Panc1 (cell line): ENCODE data around the gene SLC16A5. TPM values are rescaled to one million over a fixed set of nuclear protein-coding genes. Genes with fewer than 3 reads are reported as not detected.
A peak's percentile ranks its signal among the peaks of the same experiment; 100 is the strongest.

Experiments
- ATAC-seq: fragments of 200-7000 bp; cut with Tn5 transposase; 2 replicates; pipeline ENCODE4 v1.9.1; 2020; ENCODE audit warnings: mild to moderate bottlenecking, moderate library complexity
- BruUV-seq: library from RNA; stranded (reverse); fragments of 400-500 nt; replicated peaks from 2 replicates; lab custom pipeline; 2021; lab: Mats Ljungman, UMichigan
- CTCF ChIA-PET: fragments of 300-600 bp; sonication (Branson Sonifier 250); formaldehyde crosslinking; loops from one replicate; lab custom pipeline; 2022; ENCODE audit warnings: antibody characterized with exemption; lab: Charles Lee
- POLR2A ChIA-PET: fragments of 300-600 bp; sonication (Branson Sonifier 250); formaldehyde crosslinking; loops from one replicate; lab custom pipeline; 2022; ENCODE audit warnings: antibody characterized with exemption; lab: Charles Lee
- DNase-seq: peaks from one replicate; pipeline ENCODE4 v3.0.0-alpha.2; 2010; ENCODE audit warnings: low read depth, low spot score
- H3K27ac ChIP-seq: 2 replicates; pipeline ENCODE4 v1.5.1; 2011; ENCODE audit warnings: mild to moderate bottlenecking, low read length, inconsistent platforms
- H3K27me3 ChIP-seq: fragments of 200-500 bp; sonication (Bioruptor generic); 2 replicates; pipeline ENCODE4 v1.6.0; 2014; ENCODE audit warnings: low read length, inconsistent platforms; ENCODE audit not compliant: control insufficient read depth, insufficient read depth
- H3K36me3 ChIP-seq: fragments of 200-500 bp; sonication (Bioruptor generic); 2 replicates; pipeline ENCODE4 v1.5.1; 2014; ENCODE audit warnings: inconsistent platforms, mild to moderate bottlenecking, low read length, moderate library complexity; ENCODE audit not compliant: control insufficient read depth, insufficient read depth
- H3K4me1 ChIP-seq: 2 replicates; pipeline ENCODE4 v1.5.1; 2011; ENCODE audit warnings: inconsistent platforms, mild to moderate bottlenecking, low read length, moderate library complexity; ENCODE audit not compliant: control insufficient read depth, insufficient read depth
- H3K4me3 ChIP-seq, 2 experiments: 2 replicates each; pipeline ENCODE4 v1.5.1; 2011 to 2012; ENCODE audit warnings: low read depth in 2 of 2, low read length in 2 of 2, mild to moderate bottlenecking in 2 of 2, inconsistent platforms in 1 of 2, moderate library complexity in 1 of 2
- H3K9me3 ChIP-seq: fragments of 200-500 bp; sonication (Bioruptor generic); 2 replicates; pipeline ENCODE4 v1.5.1; 2014; ENCODE audit warnings: low read depth, mild to moderate bottlenecking, inconsistent platforms, low read length, moderate library complexity; ENCODE audit not compliant: control insufficient read depth, insufficient read depth
- CTCF ChIP-seq: fragments of 450-650 bp; IDR thresholded peaks from 2 replicates; pipeline ENCODE4 v1.5.1; 2017; ENCODE audit warnings: mild to moderate bottlenecking
- POLR2AphosphoS5 ChIP-seq: IDR thresholded peaks from 2 replicates; pipeline ENCODE4 v1.6.1; 2012; ENCODE audit warnings: mild to moderate bottlenecking, low read depth, low read length, moderate library complexity
- SIN3A ChIP-seq: IDR thresholded peaks from 2 replicates; pipeline ENCODE4 v1.6.1; 2012; ENCODE audit warnings: low read depth, mild to moderate bottlenecking, low read length, moderate library complexity, borderline replicate concordance; ENCODE audit not compliant: insufficient read depth
- TCF7L2 ChIP-seq: IDR thresholded peaks from 2 replicates; pipeline ENCODE4 v1.6.1; 2011; ENCODE audit warnings: mild to moderate bottlenecking, low read depth, low read length, inconsistent platforms
- in situ Hi-C: cut with HindIII; loops from 2 replicates; pipeline ENCODE4 v1.10.0; 2016; ENCODE audit warnings: low sequenced_read_pairs, low pct_unique_long_range_greater_than_20kb
- intact Hi-C: fragments of 100-400 bp; cut with micrococcal nuclease; formaldehyde crosslinking; loops from one replicate; pipeline ENCODE4 v1.10.0; 2022; ENCODE audit not compliant: unreplicated experiment
- total RNA-seq: library from RNA; stranded (reverse); gene quantifications from one replicate; pipeline ENCODE4 v1.2.1, GENCODE V29; 2021; ENCODE audit not compliant: unreplicated experiment
- TF ChIP-seq, protein P1 (sequence below), 2 experiments: IDR thresholded peaks; 2 replicates each; pipeline ENCODE4 v1.6.1; 2011 to 2012; ENCODE audit warnings: low read depth in 2 of 2, control low read depth in 1 of 2, low read length in 1 of 2, mild to moderate bottlenecking in 1 of 2, moderate library complexity in 1 of 2; ENCODE audit not compliant: insufficient read depth in 1 of 2

The SLC16A5 gene
- total RNA-seq, 1 experiment from 2014 or later = 46.6 TPM

- Histone ChIP-seq H3K36me3 (no peaks in the 10 kb centered on the region), H3K27ac (peak overlapping the region; percentile 20; the same call in 1 of the 2 replicates), H3K9me3 (no peaks in the 10 kb centered on the region), H3K4me1 (peaks cover 29% of the 10 kb centered on the region), H3K4me3 (no peak overlapping the region), H3K27me3 (no peaks in the 10 kb centered on the region)
- DNase-seq (no peak), ATAC-seq (no peak)
- POLR2A ChIA-PET = interaction anchor here (0.6 to 0.7 kb wide), 2 partner anchors 22 to 134 kb away, joined by 4 to 5 read pairs; no protein-coding TSS in a partner anchor
- in situ Hi-C loops = no loop called here
- CTCF ChIA-PET = no interaction called here
- no TSS peak for BruUV-seq
- intact Hi-C loops = no loop called here
- no peak for TF ChIP-seq SIN3A
- no peak for TF ChIP-seq POLR2AphosphoS5
- no peak for TF ChIP-seq TCF7L2
- no peak for TF ChIP-seq CTCF
- TF ChIP-seq, protein P1, sequence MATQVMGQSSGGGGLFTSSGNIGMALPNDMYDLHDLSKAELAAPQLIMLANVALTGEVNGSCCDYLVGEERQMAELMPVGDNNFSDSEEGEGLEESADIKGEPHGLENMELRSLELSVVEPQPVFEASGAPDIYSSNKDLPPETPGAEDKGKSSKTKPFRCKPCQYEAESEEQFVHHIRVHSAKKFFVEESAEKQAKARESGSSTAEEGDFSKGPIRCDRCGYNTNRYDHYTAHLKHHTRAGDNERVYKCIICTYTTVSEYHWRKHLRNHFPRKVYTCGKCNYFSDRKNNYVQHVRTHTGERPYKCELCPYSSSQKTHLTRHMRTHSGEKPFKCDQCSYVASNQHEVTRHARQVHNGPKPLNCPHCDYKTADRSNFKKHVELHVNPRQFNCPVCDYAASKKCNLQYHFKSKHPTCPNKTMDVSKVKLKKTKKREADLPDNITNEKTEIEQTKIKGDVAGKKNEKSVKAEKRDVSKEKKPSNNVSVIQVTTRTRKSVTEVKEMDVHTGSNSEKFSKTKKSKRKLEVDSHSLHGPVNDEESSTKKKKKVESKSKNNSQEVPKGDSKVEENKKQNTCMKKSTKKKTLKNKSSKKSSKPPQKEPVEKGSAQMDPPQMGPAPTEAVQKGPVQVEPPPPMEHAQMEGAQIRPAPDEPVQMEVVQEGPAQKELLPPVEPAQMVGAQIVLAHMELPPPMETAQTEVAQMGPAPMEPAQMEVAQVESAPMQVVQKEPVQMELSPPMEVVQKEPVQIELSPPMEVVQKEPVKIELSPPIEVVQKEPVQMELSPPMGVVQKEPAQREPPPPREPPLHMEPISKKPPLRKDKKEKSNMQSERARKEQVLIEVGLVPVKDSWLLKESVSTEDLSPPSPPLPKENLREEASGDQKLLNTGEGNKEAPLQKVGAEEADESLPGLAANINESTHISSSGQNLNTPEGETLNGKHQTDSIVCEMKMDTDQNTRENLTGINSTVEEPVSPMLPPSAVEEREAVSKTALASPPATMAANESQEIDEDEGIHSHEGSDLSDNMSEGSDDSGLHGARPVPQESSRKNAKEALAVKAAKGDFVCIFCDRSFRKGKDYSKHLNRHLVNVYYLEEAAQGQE (IDR thresholded peaks at IDR 0.05; ENCODE audit: insufficient read depth in 1 of 2, low read depth in 2 of 2, low read length in 1 of 2) = no peak
Measured at GRCh38 chr17:75082683-75083082, 5.1 kb upstream of the SLC16A5 start.

DNA sequence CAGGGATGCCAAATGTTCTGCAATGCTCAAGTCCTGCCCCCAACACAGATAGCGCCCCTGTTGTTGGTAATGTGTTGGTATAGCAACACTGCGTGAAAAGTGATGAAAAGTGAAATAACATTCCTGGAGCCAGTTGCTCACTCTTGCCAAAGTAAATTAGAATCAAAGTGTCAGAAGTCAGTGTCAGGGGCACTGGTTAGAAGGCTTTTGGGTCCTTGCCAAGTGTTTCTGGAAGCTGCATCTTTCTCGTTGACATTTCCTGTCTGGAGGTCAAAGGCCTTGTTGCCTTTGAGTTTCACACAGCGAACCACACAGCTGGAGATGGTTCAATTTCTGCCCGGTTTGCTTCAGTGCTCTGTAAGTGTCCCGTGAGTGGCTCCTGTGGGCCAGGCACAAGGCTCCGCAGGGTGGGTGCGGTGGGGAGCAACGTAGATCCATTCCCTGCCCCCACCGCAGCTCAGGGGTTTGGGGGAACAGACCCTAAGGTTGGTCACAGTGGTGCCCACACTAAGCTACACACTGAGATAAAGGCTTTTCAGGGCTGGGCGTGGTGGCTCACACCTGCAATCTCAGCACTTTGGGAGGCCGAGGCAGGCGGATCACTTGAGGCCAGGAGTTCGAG is 3.6 kb upstream of the SLC16A5 start:
- ChIA-PET CTCF (interaction anchor here (0.6 kb wide), 3 partner anchors 11 to 49 kb away, joined by 3 to 9 read pairs (median 6); no protein-coding TSS in a partner anchor), POLR2A (interaction anchor here (0.7 kb wide), 1 partner anchor 10 kb away, joined by 6 read pairs; no protein-coding TSS in a partner anchor)
- TF ChIP-seq, protein P1 (IDR thresholded peaks at IDR 0.05; ENCODE audit: insufficient read depth in 1 of 2, low read depth in 2 of 2, low read length in 1 of 2) = no peak
- TF ChIP-seq SIN3A (no peak), POLR2AphosphoS5 (no peak), TCF7L2 (0 out of 2 replicates have a peak, but pooled peaks have one; percentile 42)
- H3K36me3 ChIP-seq = no peaks in the 10 kb centered on the region; the same call in 1 of the 2 replicates
- in situ Hi-C loops = no loop called here
- ATAC-seq (no peak), DNase-seq (no peak)
- H3K27me3 ChIP-seq = no peaks in the 10 kb centered on the region
- no peaks in the 10 kb centered on the region for H3K9me3 ChIP-seq
- H3K27ac ChIP-seq = peak overlapping the region; percentile 53
- no peak overlapping the region for H3K4me3 ChIP-seq
- intact Hi-C loops = no loop called here
- peaks cover 27% of the 10 kb centered on the region for H3K4me1 ChIP-seq
- BruUV-seq = no TSS peak
